ENCODE data around the gene SHISA6. TPM values are rescaled to one million over a fixed set of nuclear protein-coding genes. Genes with fewer than 3 reads are reported as not detected.

SHISA6 gene
- total RNA-seq, 2 donors from 2014 or later, result under 0.01 to 0.52 TPM

GRCh38 chr17:11495613-11496012 lies 254.6 kb downstream of the SHISA6 start:
- Histone ChIP-seq H3K27me3 (no peaks in the 10 kb centered on the region), H3K27ac (no peak overlapping the region), H3K4me1 (no peaks in the 10 kb centered on the region), H3K36me3 (replicated peaks in 1 of 2; ENCODE audit: insufficient read depth in 1 of 2, low read depth in 2 of 2) (no peaks in the 10 kb centered on the region), H3K9me3 (no peaks in the 10 kb centered on the region), H3K4me3 (no peak overlapping the region)
- 69 to 73% methylated on average over 3 of the region's 3 CpGs for WGBS, 2 donors
- intact Hi-C loops (cut with DNase I), result loop anchor here (10.0 kb wide), 1 partner anchor 129 kb away; no protein-coding TSS in a partner anchor
- TF ChIP-seq CTCF (IDR thresholded peaks at IDR 0.05) (no peak), POLR2A (IDR thresholded peaks at IDR 0.05) (no peak)
- no peak for ATAC-seq
- DNase-seq, result no peak

- WGBS, 2 donors, result 70 to 82% methylated on average over 2 to 3 of the region's 3 CpGs
- Histone ChIP-seq H3K9me3 (no peaks in the 10 kb centered on the region), H3K27me3 (no peaks in the 10 kb centered on the region), H3K36me3 (replicated peaks in 1 of 2; ENCODE audit: insufficient read depth in 1 of 2, low read depth in 2 of 2) (no peaks in the 10 kb centered on the region), H3K4me1 (no peaks in the 10 kb centered on the region), H3K27ac (no peak overlapping the region), H3K4me3 (no peak overlapping the region)
- TF ChIP-seq POLR2A (IDR thresholded peaks at IDR 0.05) (no peak), CTCF (IDR thresholded peaks at IDR 0.05) (no peak)
- DNase-seq (no peak), ATAC-seq (no peak)
- intact Hi-C loops (cut with DNase I), result loop anchor here (10.0 kb wide), 1 partner anchor 125 kb away; no protein-coding TSS in a partner anchor
These were observed 258.9 kb downstream of the SHISA6 start for GRCh38 chr17:11499881-11500280.

GRCh38 chr17:11503308-11504035 lies 262.5 kb downstream of the SHISA6 start:
- TF ChIP-seq POLR2A (IDR thresholded peaks at IDR 0.05) (no peak), CTCF (IDR thresholded peaks at IDR 0.05) (no peak)
- Histone ChIP-seq H3K36me3 (replicated peaks in 1 of 2; ENCODE audit: insufficient read depth in 1 of 2, low read depth in 2 of 2) (no peaks in the 10 kb centered on the region), H3K27ac (no peak overlapping the region), H3K27me3 (no peaks in the 10 kb centered on the region), H3K4me3 (no peak overlapping the region), H3K4me1 (no peaks in the 10 kb centered on the region), H3K9me3 (no peaks in the 10 kb centered on the region)
- ATAC-seq (no peak), DNase-seq (no peak)
- WGBS, 2 donors, result 62 to 74% methylated on average over 9 of the region's 9 CpGs
- intact Hi-C loops (cut with DNase I), result no loop called here

- Histone ChIP-seq H3K9me3 (no peaks in the 10 kb centered on the region), H3K36me3 (replicated peaks in 1 of 2; ENCODE audit: insufficient read depth in 1 of 2, low read depth in 2 of 2) (no peaks in the 10 kb centered on the region), H3K27me3 (no peaks in the 10 kb centered on the region), H3K4me1 (peaks cover 3% of the 10 kb centered on the region), H3K4me3 (no peak overlapping the region), H3K27ac (no peak overlapping the region)
- intact Hi-C loops (cut with DNase I), result no loop called here
- ATAC-seq (no peak), DNase-seq (peak; percentile 11 to 49 (median 18))
- TF ChIP-seq CTCF (IDR thresholded peaks at IDR 0.05) (no peak), POLR2A (IDR thresholded peaks at IDR 0.05) (no peak)
- 2 to 7% methylated on average over 4 of the region's 4 CpGs for WGBS, 2 donors
These were observed 265.6 kb downstream of the SHISA6 start for GRCh38 chr17:11506635-11507034.

- 19 to 32% methylated on average over 4 of the region's 4 CpGs for WGBS, 2 donors
- ATAC-seq (peak; percentile 84), DNase-seq (peak; percentile 72 to 87 (median 82))
These were observed 270.7 kb downstream of the SHISA6 start for GRCh38 chr17:11511696-11512095.

More at GRCh38 chr17:11511696-11512095, 270.7 kb downstream of the SHISA6 start:
- H3K27ac ChIP-seq, result peak overlapping the region in 2 of 4 donors; percentile 3 to 9
- peaks cover 29% of the 10 kb centered on the region for H3K4me1 ChIP-seq
- H3K27me3 ChIP-seq, result no peaks in the 10 kb centered on the region
- H3K9me3 ChIP-seq, result no peaks in the 10 kb centered on the region
- intact Hi-C loops (cut with DNase I), result no loop called here
- TF ChIP-seq POLR2A (IDR thresholded peaks at IDR 0.05) (no peak), CTCF (IDR thresholded peaks at IDR 0.05) (no peak)
- H3K4me3 ChIP-seq, result no peak overlapping the region
- no peaks in the 10 kb centered on the region for H3K36me3 ChIP-seq (replicated peaks in 1 of 2; ENCODE audit: insufficient read depth in 1 of 2, low read depth in 2 of 2)
